HG02759 (cell line): ENCODE data around the gene CADM4.
"Not testable (repeated sequence)": the region's sequence is repeated elsewhere in the genome, so short reads cannot be mapped to it uniquely, and the experiment has no call there.

Experiments
- ATAC-seq: cut with Tn5 transposase; IDR thresholded peaks from one replicate; pipeline ENCODE4 v1.9.1; 2021; ENCODE audit warnings: mild to moderate bottlenecking, moderate library complexity; ENCODE audit not compliant: unreplicated experiment

The CADM4 gene

GRCh38 chr19:43610493-43610892 is 29.2 kb downstream of the CADM4 start:
- ATAC-seq, result no peak

DNA sequence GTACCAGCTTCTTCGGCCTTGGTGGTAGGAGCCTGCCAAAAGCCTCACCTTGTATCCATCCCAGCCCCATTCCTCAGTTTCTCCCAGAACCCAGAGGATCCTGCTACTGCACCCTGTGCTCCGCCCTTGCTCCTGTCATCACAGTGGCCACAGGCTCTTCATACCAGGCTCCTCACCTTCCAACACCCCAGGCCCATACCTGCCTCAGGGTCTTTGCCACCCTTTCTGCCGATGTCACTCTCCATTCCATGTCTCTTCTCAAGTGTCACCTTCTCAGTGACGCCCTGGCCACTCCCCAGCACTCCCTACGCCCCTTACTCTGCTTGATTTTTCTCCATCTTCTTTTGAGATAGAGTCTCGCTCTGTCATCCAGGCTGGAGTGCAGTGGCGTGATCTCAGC is 29.8 kb downstream of the CADM4 start:
- ATAC-seq, result no peak

GRCh38 chr19:43607238-43608205 is 32.1 kb downstream of the CADM4 start:
- no peak for ATAC-seq

- ATAC-seq, result no peak
Observed at GRCh38 chr19:43606569-43607229, 33.0 kb downstream of the CADM4 start.

GRCh38 chr19:43605875-43606568 is 33.6 kb downstream of the CADM4 start:
- ATAC-seq, result no peak

DNA sequence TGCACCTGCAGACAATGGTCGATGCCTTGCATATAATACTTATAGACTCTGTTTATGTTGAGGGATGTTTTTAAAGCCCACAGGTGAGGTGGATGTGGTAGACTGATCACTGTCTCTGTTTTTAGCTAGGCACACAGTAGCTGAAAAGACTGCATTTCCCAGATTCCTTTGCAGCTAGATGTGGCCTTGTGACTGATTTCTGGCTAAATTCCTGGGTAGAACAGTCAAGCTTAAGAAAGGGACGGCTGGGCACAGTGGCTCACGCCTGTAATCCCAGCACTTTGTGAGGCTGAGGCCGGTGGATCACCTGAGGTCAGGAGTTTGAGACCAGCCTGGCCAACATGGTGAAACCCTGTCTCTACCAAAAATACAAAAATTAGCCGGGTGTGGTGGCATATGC is 39.3 kb downstream of the CADM4 start:
- ATAC-seq, result not testable (repeated sequence)

DNA sequence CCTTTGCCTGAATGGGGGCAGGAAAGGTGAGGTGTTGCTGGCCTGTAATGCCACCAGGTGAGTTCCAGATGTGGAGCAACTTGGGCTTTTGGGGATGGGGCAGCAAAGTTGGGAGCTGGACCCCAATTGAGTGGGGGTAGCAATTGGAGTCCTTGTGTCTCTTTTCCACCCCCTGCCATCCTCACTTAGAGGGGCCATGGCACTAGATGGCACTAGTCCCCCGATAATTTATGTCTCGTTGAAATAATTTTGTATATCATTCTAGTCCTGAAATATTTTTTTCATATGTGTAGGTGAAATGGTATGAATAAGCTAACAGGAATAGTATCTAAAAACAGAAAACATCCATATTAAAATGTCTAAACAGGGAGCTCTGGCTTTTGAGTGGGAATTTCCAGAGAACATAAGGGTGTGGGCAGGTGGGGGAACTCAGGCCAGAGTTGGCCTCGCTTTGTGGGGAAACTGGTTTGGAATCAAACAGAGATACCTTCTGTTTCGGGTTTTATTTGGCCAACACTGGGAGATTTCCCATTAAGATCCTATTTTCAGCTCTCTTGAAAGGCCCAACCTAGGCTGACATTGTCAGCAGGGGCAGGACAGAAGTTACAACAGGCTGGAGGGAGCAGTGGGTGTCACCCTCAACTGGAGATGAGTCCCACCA is 39.9 kb downstream of the CADM4 start:
- ATAC-seq, result no peak

- ATAC-seq, result no peak
Observed at GRCh38 chr19:43598445-43599240, 41.0 kb downstream of the CADM4 start.

- ATAC-seq, result no peak
Observed at GRCh38 chr19:43597876-43598275, 41.8 kb downstream of the CADM4 start.

DNA sequence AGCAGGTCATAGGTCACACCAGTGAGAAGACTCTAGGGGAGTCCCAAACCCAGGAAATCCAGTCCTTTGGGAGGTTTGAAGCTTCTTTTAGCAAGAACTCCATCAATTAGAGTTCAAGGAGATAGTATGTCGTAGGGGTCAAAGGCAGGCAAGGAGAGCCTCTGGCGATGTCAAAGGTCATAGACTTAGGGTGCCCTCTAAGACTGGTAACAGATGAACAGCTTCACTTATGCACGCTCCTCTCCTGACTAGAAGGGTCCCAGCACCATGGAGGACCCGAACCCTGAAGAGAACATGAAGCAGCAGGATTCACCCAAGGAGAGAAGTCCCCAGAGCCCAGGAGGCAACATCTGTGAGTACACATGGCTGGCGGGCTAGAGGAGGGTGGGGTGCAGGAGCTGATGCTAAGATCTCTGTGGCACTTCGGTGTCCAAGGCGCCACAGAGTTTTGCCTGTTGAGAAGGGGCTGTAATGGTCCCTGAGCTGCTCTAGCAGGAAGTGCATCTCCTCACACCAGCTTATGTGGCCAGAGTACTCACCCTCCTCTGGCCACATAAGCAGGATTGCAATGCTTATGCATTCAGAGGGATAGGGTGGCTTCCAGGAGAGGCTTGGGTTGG is 42.7 kb downstream of the CADM4 start:
- no peak for ATAC-seq

GRCh38 chr19:43595999-43596841 is 43.4 kb downstream of the CADM4 start, which contains the start of the genes IRGQ and ZNF576:
Gene IRGQ, minus strand, starts transcription at chr19:43596134. Its CDS starts 796 bp downstream, at chr19:43595338.
Gene ZNF576, plus strand, starts transcription at chr19:43596595. Its CDS starts 514 bp downstream, at chr19:43597109.
- ATAC-seq, result peak; percentile 89

GRCh38 chr19:43595605-43595998 is 44.0 kb downstream of the CADM4 start:
- ATAC-seq, result peak; percentile 9

- peak; percentile 33 for ATAC-seq
Observed at GRCh38 chr19:43594710-43595604, 44.7 kb downstream of the CADM4 start.

DNA sequence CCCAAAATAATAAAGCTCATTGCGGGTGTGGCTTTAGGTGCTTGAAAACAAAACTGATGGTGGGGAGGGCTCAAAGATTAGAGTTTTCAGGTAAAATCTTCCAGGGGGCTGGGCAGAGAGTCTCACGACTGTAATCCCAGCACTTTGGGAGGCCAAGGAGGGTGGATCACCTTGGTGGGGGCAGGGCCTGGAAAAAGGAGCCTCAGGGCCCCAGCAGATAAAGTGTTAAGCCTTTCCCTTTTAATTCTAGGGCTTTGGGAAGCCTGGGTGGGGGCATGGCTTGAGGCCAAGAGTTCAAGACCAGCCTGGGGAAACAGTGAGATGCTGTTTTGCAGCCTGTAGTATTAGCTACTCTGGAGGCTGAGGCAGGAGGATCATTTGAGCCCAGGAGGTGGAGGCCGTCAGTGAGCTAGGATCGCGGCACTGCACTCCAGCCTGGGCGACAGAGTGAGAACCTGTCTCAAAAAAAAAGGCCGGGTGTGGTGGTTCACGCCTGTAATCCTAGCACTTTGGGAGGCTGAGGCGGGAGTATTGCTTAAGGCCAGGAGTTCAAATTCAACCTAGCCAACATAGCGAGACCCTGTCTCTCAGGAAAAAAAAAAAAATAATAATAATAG is 45.5 kb downstream of the CADM4 start:
- ATAC-seq, result no peak

DNA sequence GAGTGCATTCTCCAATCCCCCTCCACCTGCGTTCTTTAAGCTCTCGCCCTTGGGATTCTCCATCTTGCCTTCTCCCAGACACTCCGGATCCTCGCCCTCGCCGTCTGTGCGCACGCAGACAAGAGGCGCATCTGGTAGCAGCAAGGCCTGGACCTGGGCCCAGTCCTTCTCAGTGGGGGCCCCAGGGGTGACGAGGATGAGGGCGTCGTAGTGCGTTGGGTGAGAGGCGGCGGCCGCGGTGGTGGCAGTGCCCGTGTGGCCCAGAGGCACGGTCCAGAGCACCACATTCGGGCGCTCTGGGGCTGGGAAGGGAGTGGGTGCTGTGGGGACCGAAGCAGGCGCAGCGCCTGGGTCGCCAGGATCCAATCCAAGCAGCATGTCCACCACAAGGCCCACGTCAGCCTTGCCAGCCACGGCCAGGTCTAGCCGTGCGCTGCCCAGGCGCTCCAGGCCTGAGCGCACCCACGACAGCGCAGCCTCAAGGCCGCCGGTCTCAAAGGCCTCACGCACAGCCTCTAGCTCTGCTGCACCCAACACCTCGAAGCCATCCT is 46.8 kb downstream of the CADM4 start:
- ATAC-seq, result no peak

DNA sequence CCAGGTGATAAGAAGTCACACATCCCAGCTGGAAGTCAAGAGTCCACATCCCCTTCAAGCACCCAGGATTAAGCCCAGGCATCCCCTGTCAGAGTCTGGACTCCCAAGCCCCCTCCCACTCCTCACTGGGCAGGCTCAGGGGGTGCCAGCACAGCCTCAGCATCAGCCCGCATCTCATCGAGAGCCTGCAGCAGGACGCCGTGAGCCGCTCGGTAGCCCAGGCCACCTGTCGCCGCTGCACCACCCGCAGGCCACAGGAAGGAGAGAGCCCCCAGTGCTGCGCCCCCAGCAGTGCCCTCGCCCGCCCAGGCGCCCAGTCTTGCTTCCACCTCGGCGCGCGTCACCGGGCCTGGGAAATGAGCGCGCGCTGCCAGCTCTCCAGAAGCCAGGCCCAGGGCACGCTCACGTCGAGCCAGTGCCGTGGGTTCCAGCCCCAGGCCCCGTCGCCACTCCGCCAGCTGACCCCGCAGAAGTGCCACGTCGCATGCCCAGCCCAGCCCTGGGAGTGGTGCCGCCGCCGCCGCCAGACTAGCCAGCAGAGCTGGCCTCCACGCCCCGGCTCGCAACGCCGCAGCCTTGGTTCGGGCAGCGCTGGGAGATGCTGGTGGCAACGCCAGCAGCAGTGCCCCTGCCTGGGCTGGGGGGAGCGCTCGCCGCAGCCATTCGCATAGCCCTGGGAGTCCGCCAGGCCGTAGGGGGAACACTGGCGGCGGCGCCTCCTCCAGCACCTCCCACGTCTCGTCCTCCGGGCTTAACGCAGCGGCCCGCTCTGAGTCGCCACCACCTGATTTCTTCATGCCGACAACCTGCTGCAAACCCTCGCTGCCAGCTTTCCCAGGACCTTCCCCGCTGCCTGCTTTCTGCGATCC is 47.5 kb downstream of the CADM4 start:
- ATAC-seq, result no peak
